Right hindlimb (tissue), 1 donor: ENCODE results near the gene PRTN3.

Experiments
- DNase-seq: peaks from one replicate; pipeline ENCODE4 v3.0.0-alpha.2; 2018

Gene PRTN3

GRCh38 chr19:840519-841206, at the start of gene PRTN3:
TSS of gene PRTN3 (plus strand) at chr19:840999. CDS start at chr19:841009, 10 bp downstream.
- no peak for DNase-seq

GRCh38 chr19:791007-791566, 49.7 kb upstream of the PRTN3 start:
- DNase-seq, result no peak

- no peak for DNase-seq
Observed at GRCh38 chr19:791567-792305, 49.1 kb upstream of the PRTN3 start.

- DNase-seq, result no peak
Observed at GRCh38 chr19:792306-792885, 48.4 kb upstream of the PRTN3 start.

GRCh38 chr19:793806-794205, 47.0 kb upstream of the PRTN3 start:
- peak; percentile 12 for DNase-seq

- DNase-seq, result peak; percentile 64
Observed at GRCh38 chr19:795073-795611, 45.7 kb upstream of the PRTN3 start.

- DNase-seq, result peak; percentile 39
Observed at GRCh38 chr19:795691-796581, 44.9 kb upstream of the PRTN3 start.

- peak; percentile 100 for DNase-seq
Observed at GRCh38 chr19:796692-797527, 43.9 kb upstream of the PRTN3 start, which contains the start of gene PTBP1. TSS of gene PTBP1 (plus strand) at chr19:797452. CDS start at chr19:797498, 46 bp downstream.

GRCh38 chr19:797528-798414, 43.0 kb upstream of the PRTN3 start:
- DNase-seq, result peak; percentile 93

- DNase-seq, result peak; percentile 47
Observed at GRCh38 chr19:798415-799075, 42.3 kb upstream of the PRTN3 start.

GRCh38 chr19:799076-799881, 41.5 kb upstream of the PRTN3 start:
- DNase-seq, result peak; percentile 31

GRCh38 chr19:800360-801029, 40.3 kb upstream of the PRTN3 start:
- peak; percentile 17 for DNase-seq

- DNase-seq, result peak; percentile 64
Observed at GRCh38 chr19:801030-801860, 39.6 kb upstream of the PRTN3 start.

GRCh38 chr19:801861-802497, 38.8 kb upstream of the PRTN3 start:
- DNase-seq, result peak; percentile 72

GRCh38 chr19:802498-803098, 38.2 kb upstream of the PRTN3 start:
- DNase-seq, result peak; percentile 65

- DNase-seq, result no peak
Observed at GRCh38 chr19:803099-803561, 37.7 kb upstream of the PRTN3 start.
